ENCODE measurements around the gene AUTS2.

Gene AUTS2

DNA sequence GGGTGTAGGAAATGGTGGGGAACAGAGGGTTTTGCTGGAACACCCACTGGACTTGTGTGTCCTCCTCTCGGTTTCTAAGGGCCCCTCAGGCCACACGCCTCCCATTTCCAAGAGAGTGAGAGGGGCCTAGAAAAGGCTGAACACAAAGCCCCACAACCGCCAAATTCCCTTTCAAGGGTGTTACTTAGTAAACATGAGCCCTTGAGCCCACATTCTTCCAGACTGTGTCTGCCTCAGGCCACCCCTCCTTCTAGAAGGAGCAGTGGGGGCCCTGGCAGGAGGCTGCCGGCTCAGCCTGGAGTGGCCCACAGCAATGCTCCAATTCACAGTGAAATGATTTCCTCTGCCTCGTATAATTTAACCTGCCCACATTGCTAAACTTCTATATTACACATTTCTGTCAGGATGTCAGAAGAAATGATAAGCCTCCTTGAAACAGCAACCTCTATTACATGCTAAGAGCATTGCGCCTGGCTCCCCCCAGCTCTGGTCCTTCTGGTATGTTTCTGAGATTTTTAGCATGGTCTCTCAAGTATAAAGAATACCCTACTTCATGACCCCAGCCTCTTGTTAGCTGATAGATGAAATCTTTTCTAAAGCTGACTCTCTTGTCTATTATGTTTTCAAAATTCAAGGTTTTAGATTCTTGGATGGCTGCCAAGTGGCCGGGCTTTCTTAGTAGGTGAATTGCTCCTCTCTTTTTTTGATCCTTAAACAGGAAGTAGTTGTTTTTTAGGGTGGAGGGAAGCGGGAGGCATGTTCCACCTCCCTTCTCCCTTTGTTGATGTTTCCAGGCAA lies 859.8 kb downstream of the AUTS2 start:
- Histone ChIP-seq H3K4me3 (ENCODE audit: low read length, poor library complexity, severe bottlenecking) (no peak overlapping the region), H4K20me1 (ENCODE audit: insufficient read depth, low read length, poor library complexity, severe bottlenecking) (no peaks in the 10 kb centered on the region), H3K4me1 (ENCODE audit: insufficient read depth, low read length, poor library complexity, severe bottlenecking) (peaks cover 26% of the 10 kb centered on the region), H2AFZ (ENCODE audit: low read length) (no peak overlapping the region), H3K79me2 (ENCODE audit: insufficient read depth, low read length) (no peaks in the 10 kb centered on the region), H3K4me2 (ENCODE audit: low read depth, low read length, poor library complexity, severe bottlenecking) (no peak overlapping the region), H3K36me3 (ENCODE audit: insufficient read depth, low read length) (no peaks in the 10 kb centered on the region), H3K9me2 (replicated peaks; ENCODE audit: low read depth, low read length) (no peaks in the 10 kb centered on the region), H3F3A (ENCODE audit: low read depth) (no peaks in the 10 kb centered on the region), H3K9ac (ENCODE audit: low read depth, low read length, poor library complexity, severe bottlenecking) (no peak overlapping the region), H3K27me3 (ENCODE audit: insufficient read depth, low read length, poor library complexity, severe bottlenecking) (no peaks in the 10 kb centered on the region), H3K9me3 (ENCODE audit: insufficient read depth, low read depth, low read length) (no peaks in the 10 kb centered on the region)
- TF ChIP-seq, protein P1, sequence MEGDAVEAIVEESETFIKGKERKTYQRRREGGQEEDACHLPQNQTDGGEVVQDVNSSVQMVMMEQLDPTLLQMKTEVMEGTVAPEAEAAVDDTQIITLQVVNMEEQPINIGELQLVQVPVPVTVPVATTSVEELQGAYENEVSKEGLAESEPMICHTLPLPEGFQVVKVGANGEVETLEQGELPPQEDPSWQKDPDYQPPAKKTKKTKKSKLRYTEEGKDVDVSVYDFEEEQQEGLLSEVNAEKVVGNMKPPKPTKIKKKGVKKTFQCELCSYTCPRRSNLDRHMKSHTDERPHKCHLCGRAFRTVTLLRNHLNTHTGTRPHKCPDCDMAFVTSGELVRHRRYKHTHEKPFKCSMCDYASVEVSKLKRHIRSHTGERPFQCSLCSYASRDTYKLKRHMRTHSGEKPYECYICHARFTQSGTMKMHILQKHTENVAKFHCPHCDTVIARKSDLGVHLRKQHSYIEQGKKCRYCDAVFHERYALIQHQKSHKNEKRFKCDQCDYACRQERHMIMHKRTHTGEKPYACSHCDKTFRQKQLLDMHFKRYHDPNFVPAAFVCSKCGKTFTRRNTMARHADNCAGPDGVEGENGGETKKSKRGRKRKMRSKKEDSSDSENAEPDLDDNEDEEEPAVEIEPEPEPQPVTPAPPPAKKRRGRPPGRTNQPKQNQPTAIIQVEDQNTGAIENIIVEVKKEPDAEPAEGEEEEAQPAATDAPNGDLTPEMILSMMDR (conservative IDR thresholded peaks at IDR 0.05; ENCODE audit: low read length), result no peak
- no peak for TF ChIP-seq EZH2phosphoT487 (IDR thresholded peaks at IDR 0.05; ENCODE audit: borderline replicate concordance)

DNA sequence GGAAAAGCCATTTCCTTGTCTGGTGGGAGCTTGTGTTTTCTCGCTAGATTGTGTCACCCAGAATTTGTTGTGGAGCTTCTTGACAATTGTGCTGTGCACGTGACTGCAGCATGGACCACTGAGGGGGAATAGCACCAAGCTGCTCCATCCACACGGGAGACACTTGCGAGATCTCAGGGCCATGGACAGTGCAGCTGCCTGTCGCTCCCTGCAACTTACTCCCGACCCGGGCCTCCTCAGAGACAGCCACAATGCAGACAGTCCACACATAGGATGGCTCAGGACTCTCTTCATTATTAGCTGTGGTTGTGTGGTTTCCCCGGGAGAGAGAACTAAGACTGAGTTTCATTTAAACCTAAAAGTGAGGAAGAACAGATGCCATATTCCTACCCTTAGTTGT lies 860.5 kb downstream of the AUTS2 start:
- no peak for TF ChIP-seq EZH2phosphoT487 (IDR thresholded peaks at IDR 0.05; ENCODE audit: borderline replicate concordance)
- TF ChIP-seq, protein P1 (conservative IDR thresholded peaks at IDR 0.05; ENCODE audit: low read length), result no peak
- H3K79me2 ChIP-seq (ENCODE audit: insufficient read depth, low read length), result no peaks in the 10 kb centered on the region
- no peaks in the 10 kb centered on the region for H3F3A ChIP-seq (ENCODE audit: low read depth)
- no peaks in the 10 kb centered on the region for H4K20me1 ChIP-seq (ENCODE audit: insufficient read depth, low read length, poor library complexity, severe bottlenecking)
- H3K9me3 ChIP-seq (ENCODE audit: insufficient read depth, low read depth, low read length), result no peaks in the 10 kb centered on the region
- no peak overlapping the region for H3K4me2 ChIP-seq (ENCODE audit: low read depth, low read length, poor library complexity, severe bottlenecking)
- H3K4me3 ChIP-seq (ENCODE audit: low read length, poor library complexity, severe bottlenecking), result no peak overlapping the region
- H3K27me3 ChIP-seq (ENCODE audit: insufficient read depth, low read length, poor library complexity, severe bottlenecking), result no peaks in the 10 kb centered on the region
- no peaks in the 10 kb centered on the region for H3K9me2 ChIP-seq (replicated peaks; ENCODE audit: low read depth, low read length)
- H3K4me1 ChIP-seq (ENCODE audit: insufficient read depth, low read length, poor library complexity, severe bottlenecking), result peaks cover 26% of the 10 kb centered on the region
- H3K9ac ChIP-seq (ENCODE audit: low read depth, low read length, poor library complexity, severe bottlenecking), result no peak overlapping the region
- no peak overlapping the region for H2AFZ ChIP-seq (ENCODE audit: low read length)
- H3K36me3 ChIP-seq (ENCODE audit: insufficient read depth, low read length), result no peaks in the 10 kb centered on the region

DNA sequence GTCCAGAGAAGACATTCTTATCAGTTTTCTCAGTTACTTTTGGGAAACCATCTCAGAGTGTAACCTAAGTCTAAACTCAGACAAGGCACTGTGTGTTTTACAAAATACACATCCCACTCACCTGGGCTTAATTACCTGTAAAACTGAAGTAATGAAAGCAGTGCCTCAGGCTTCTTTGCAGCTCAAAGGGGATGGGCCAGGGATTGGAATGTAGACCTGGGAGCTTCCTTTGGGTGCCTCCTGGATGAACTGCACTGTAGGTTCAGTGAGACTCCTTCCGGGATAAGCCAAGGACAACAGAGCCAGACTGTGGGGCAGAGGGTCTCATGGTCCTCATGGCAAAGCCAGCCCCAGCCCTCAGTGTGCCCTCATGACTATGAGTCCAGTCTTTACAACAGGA lies 861.3 kb downstream of the AUTS2 start:
- no peaks in the 10 kb centered on the region for H3K9me3 ChIP-seq (ENCODE audit: insufficient read depth, low read depth, low read length)
- H3K4me1 ChIP-seq (ENCODE audit: insufficient read depth, low read length, poor library complexity, severe bottlenecking), result peaks cover 26% of the 10 kb centered on the region
- no peaks in the 10 kb centered on the region for H4K20me1 ChIP-seq (ENCODE audit: insufficient read depth, low read length, poor library complexity, severe bottlenecking)
- no peak overlapping the region for H3K4me3 ChIP-seq (ENCODE audit: low read length, poor library complexity, severe bottlenecking)
- H2AFZ ChIP-seq (ENCODE audit: low read length), result no peak overlapping the region
- TF ChIP-seq, protein P1 (conservative IDR thresholded peaks at IDR 0.05; ENCODE audit: low read length), result no peak
- no peak for TF ChIP-seq EZH2phosphoT487 (IDR thresholded peaks at IDR 0.05; ENCODE audit: borderline replicate concordance)
- no peaks in the 10 kb centered on the region for H3K36me3 ChIP-seq (ENCODE audit: insufficient read depth, low read length)
- no peak overlapping the region for H3K9ac ChIP-seq (ENCODE audit: low read depth, low read length, poor library complexity, severe bottlenecking)
- H3K9me2 ChIP-seq (replicated peaks; ENCODE audit: low read depth, low read length), result no peaks in the 10 kb centered on the region
- no peaks in the 10 kb centered on the region for H3K27me3 ChIP-seq (ENCODE audit: insufficient read depth, low read length, poor library complexity, severe bottlenecking)
- no peak overlapping the region for H3K4me2 ChIP-seq (ENCODE audit: low read depth, low read length, poor library complexity, severe bottlenecking)
- no peaks in the 10 kb centered on the region for H3F3A ChIP-seq (ENCODE audit: low read depth)
- H3K79me2 ChIP-seq (ENCODE audit: insufficient read depth, low read length), result no peaks in the 10 kb centered on the region
